Smooth muscle cell (in vitro differentiated cells): ENCODE data around the gene DMBT1. TPM values are rescaled to one million over a fixed set of nuclear protein-coding genes. Genes with fewer than 3 reads are reported as not detected.

Experiments
- DNase-seq: peaks from one replicate; lab custom pipeline; 2025; ENCODE audit not compliant: unreplicated experiment; lab: John Stamatoyannopoulos, UW
- H2AFZ ChIP-seq: fragments of 200-600 bp; sonication (generic); 2 replicates; pipeline ENCODE4 v1.6.0; 2016; ENCODE audit warnings: antibody characterized with exemption, low read depth, mild to moderate bottlenecking
- H3F3A ChIP-seq: fragments of 200-600 bp; sonication (generic); 2 replicates; pipeline ENCODE4 v1.6.0; 2017; ENCODE audit warnings: antibody characterized with exemption, low read depth
- H3K27ac ChIP-seq: fragments of 200-600 bp; sonication (generic); 2 replicates; pipeline ENCODE4 v1.5.1; 2016; ENCODE audit warnings: low read depth, mild to moderate bottlenecking
- H3K27me3 ChIP-seq: fragments of 200-600 bp; sonication (generic); 2 replicates; pipeline ENCODE4 v1.6.1; 2016; ENCODE audit warnings: low read depth, mild to moderate bottlenecking
- H3K36me3 ChIP-seq: fragments of 200-600 bp; sonication (generic); 2 replicates; pipeline ENCODE4 v1.5.1; 2016; ENCODE audit warnings: low read depth
- H3K4me1 ChIP-seq: fragments of 200-600 bp; sonication (generic); 2 replicates; pipeline ENCODE4 v1.5.1; 2016; ENCODE audit warnings: low read depth
- H3K4me2 ChIP-seq: fragments of 200-600 bp; sonication (generic); 2 replicates; pipeline ENCODE4 v1.6.0; 2016; ENCODE audit warnings: mild to moderate bottlenecking
- H3K4me3 ChIP-seq: fragments of 200-600 bp; sonication (generic); 2 replicates; pipeline ENCODE4 v1.5.1; 2016; ENCODE audit warnings: mild to moderate bottlenecking
- H3K79me2 ChIP-seq: fragments of 200-600 bp; sonication (generic); 2 replicates; pipeline ENCODE4 v1.6.0; 2016; ENCODE audit warnings: low read depth, mild to moderate bottlenecking
- H3K9ac ChIP-seq: fragments of 200-600 bp; sonication (generic); 2 replicates; pipeline ENCODE4 v1.6.0; 2016; ENCODE audit warnings: low read depth
- H3K9me3 ChIP-seq: fragments of 200-600 bp; sonication (generic); replicated peaks from 2 replicates; pipeline ENCODE4 v1.5.1; 2016; ENCODE audit warnings: low read depth
- H4K20me1 ChIP-seq: fragments of 200-600 bp; sonication (generic); 2 replicates; pipeline ENCODE4 v1.6.0; 2016; ENCODE audit warnings: low read depth
- WGBS: methylation state at CpG from one replicate; pipeline ENCODE4 v1.1.7; 2016; ENCODE audit warnings: low lambda C conversion rate; 5-methylcytosine and 5-hydroxymethylcytosine counted together
- polyA plus RNA-seq: library from polyadenylated mRNA; unstranded; fragments of >200 nt; fragmentation: Nextera tagmentation; extraction: Ambion mirVana; gene quantifications from 2 replicates; pipeline ENCODE4 v1.2.1, GENCODE V29; 2016
- total RNA-seq: library from RNA; depleted of rRNA; stranded (reverse); fragments of >200 nt; gene quantifications from 2 replicates; pipeline ENCODE4 v1.2.3, GENCODE V29; 2014
- TF ChIP-seq, protein P1 (sequence below): fragments of 200-600 bp; sonication (generic); IDR thresholded peaks from 2 replicates; pipeline ENCODE4 v1.5.1; 2017; ENCODE audit warnings: borderline replicate concordance, mild to moderate bottlenecking, antibody characterized with exemption; ENCODE audit not compliant: insufficient read depth, poor library complexity, severe bottlenecking

The DMBT1 gene
- total and polyA plus RNA-seq, 2 experiments from 2014 or later = not detected

DNA sequence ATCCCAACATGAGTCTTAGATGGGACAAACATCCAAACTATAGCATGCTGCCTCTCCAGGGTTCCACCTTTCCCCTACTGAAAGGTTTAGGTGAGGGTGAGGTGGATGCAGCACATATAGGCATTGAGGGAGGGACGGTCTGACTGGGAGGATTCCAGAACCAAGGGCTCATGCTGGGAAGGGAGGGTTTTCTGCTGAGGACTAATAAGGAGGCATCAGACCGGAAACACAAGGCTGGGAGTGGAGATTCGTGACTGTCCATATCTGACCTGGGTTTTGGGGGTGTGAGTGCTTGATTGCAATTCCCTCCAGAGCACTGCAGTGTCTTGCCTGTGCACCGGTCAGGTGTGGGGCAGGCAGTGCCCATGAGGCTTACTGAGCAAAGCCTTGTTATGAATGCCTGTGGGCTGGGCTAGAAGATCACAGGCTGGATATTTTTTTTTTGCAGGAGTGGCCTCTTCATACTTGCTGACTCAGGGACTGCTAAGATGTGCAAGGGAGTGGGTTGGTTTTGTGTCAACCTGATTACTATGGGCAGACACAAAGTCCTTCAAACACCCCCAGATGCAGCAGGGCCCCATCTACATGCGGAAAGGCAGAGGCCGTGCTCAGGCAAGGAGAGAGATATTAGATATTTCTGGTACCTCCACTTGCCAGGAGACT, 26.7 kb downstream of the DMBT1 start:
- H3K9ac ChIP-seq = no peak overlapping the region
- no peaks in the 10 kb centered on the region for H3K27me3 ChIP-seq
- no peak overlapping the region for H3K4me2 ChIP-seq
- no peaks in the 10 kb centered on the region for H4K20me1 ChIP-seq
- H3K4me3 ChIP-seq = no peak overlapping the region
- no peak overlapping the region for H3K27ac ChIP-seq
- no peaks in the 10 kb centered on the region for H3K9me3 ChIP-seq
- no peaks in the 10 kb centered on the region for H3K79me2 ChIP-seq
- H3K4me1 ChIP-seq = no peaks in the 10 kb centered on the region
- H2AFZ ChIP-seq = no peak overlapping the region
- TF ChIP-seq, protein P1, sequence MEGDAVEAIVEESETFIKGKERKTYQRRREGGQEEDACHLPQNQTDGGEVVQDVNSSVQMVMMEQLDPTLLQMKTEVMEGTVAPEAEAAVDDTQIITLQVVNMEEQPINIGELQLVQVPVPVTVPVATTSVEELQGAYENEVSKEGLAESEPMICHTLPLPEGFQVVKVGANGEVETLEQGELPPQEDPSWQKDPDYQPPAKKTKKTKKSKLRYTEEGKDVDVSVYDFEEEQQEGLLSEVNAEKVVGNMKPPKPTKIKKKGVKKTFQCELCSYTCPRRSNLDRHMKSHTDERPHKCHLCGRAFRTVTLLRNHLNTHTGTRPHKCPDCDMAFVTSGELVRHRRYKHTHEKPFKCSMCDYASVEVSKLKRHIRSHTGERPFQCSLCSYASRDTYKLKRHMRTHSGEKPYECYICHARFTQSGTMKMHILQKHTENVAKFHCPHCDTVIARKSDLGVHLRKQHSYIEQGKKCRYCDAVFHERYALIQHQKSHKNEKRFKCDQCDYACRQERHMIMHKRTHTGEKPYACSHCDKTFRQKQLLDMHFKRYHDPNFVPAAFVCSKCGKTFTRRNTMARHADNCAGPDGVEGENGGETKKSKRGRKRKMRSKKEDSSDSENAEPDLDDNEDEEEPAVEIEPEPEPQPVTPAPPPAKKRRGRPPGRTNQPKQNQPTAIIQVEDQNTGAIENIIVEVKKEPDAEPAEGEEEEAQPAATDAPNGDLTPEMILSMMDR = no peak
- no peaks in the 10 kb centered on the region for H3K36me3 ChIP-seq
- DNase-seq = no peak
- 88% methylated on average over 6 of the region's 6 CpGs for WGBS
- no peaks in the 10 kb centered on the region for H3F3A ChIP-seq

DNA sequence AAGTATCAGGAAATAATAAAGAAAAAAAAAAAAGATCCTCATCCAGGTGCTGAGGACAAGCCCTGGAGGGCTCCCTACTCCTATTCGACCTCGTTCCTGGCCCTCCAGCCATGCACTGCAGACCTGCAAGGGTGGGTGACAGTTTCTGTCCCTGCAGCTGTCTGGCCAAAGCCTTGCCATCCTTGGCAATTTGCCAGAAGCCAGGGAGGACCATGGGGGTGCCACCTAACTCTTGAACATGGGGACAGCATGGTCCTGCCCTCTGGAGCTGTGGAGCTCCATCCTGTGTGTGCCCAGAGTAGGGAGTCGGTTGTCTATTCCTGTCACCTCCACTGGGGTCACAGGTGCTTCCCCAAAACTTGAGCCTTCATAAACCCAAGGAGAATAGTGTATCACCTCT, 27.8 kb downstream of the DMBT1 start:
- Histone ChIP-seq H2AFZ (no peak overlapping the region), H3K36me3 (no peaks in the 10 kb centered on the region), H3K4me2 (no peak overlapping the region), H3K9ac (no peak overlapping the region), H4K20me1 (no peaks in the 10 kb centered on the region), H3K79me2 (no peaks in the 10 kb centered on the region), H3K27ac (no peak overlapping the region), H3K4me3 (no peak overlapping the region), H3K9me3 (no peaks in the 10 kb centered on the region), H3F3A (no peaks in the 10 kb centered on the region), H3K4me1 (no peaks in the 10 kb centered on the region), H3K27me3 (no peaks in the 10 kb centered on the region)
- DNase-seq = no peak
- TF ChIP-seq, protein P1 = no peak
- WGBS = 87% methylated on average over 3 of the region's 3 CpGs

DNA sequence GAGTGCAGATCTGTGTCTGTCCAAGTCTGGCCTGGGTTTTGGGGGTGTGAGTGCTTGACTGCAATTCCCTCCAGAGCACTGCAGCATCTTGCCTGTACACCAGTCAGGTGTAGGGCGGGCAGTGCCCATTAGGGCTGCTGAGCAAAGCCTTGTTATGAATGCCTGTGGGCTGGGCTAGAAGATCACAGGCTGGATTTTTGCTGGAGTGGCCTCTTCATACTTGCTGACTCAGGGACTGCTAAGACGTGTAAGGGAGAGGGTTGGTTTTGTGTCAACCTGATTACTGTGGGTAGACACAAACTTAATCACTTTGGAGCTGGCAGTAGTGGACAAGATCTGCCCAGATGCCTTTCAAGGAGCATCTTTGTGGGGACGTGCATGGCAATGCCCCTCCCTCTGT, 29.6 kb downstream of the DMBT1 start:
- no peaks in the 10 kb centered on the region for H3K79me2 ChIP-seq
- no peaks in the 10 kb centered on the region for H3K4me1 ChIP-seq
- H3K9me3 ChIP-seq = no peaks in the 10 kb centered on the region
- no peak overlapping the region for H3K4me3 ChIP-seq
- no peak overlapping the region for H3K4me2 ChIP-seq
- 57% methylated on average over 3 of the region's 3 CpGs for WGBS
- DNase-seq = no peak
- H3K27me3 ChIP-seq = no peaks in the 10 kb centered on the region
- H4K20me1 ChIP-seq = no peaks in the 10 kb centered on the region
- H3F3A ChIP-seq = no peaks in the 10 kb centered on the region
- H3K36me3 ChIP-seq = no peaks in the 10 kb centered on the region
- TF ChIP-seq, protein P1 = no peak
- no peak overlapping the region for H3K27ac ChIP-seq
- no peak overlapping the region for H2AFZ ChIP-seq
- no peak overlapping the region for H3K9ac ChIP-seq

DNA sequence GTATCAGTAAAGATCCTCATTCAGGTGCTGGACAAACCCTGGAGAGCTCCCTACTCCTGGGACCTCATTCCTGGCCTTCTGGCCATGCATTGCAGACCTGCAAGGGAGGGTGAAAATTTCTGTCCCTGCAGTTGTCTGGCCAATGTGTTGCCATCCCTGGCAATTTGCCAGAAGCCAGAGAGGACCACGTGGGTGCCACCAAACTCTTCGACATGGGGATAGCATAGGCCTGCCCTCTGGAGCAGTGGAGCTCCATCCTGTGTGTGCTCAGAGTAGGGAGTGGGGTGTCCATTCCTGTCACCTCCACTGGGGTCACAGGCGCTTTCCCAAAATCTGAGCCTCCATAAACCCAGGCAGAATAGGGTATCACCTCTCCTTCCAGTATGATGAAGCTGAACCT, 31.2 kb downstream of the DMBT1 start:
- H3K9me3 ChIP-seq = no peaks in the 10 kb centered on the region
- TF ChIP-seq, protein P1 = no peak

More for the DNA sequence above, 31.2 kb downstream of the DMBT1 start:
- no peaks in the 10 kb centered on the region for H3K36me3 ChIP-seq
- no peaks in the 10 kb centered on the region for H4K20me1 ChIP-seq
- H3K4me3 ChIP-seq = no peak overlapping the region
- no peak overlapping the region for H2AFZ ChIP-seq
- 71% methylated on average over 3 of the region's 3 CpGs for WGBS
- no peak for DNase-seq
- no peaks in the 10 kb centered on the region for H3K27me3 ChIP-seq
- no peaks in the 10 kb centered on the region for H3K4me1 ChIP-seq
- no peak overlapping the region for H3K9ac ChIP-seq
- H3K27ac ChIP-seq = no peak overlapping the region
- H3K4me2 ChIP-seq = no peak overlapping the region
- no peaks in the 10 kb centered on the region for H3F3A ChIP-seq
- H3K79me2 ChIP-seq = no peaks in the 10 kb centered on the region
